Measurements from ENCODE around the gene PCMTD2.

The PCMTD2 gene

DNA sequence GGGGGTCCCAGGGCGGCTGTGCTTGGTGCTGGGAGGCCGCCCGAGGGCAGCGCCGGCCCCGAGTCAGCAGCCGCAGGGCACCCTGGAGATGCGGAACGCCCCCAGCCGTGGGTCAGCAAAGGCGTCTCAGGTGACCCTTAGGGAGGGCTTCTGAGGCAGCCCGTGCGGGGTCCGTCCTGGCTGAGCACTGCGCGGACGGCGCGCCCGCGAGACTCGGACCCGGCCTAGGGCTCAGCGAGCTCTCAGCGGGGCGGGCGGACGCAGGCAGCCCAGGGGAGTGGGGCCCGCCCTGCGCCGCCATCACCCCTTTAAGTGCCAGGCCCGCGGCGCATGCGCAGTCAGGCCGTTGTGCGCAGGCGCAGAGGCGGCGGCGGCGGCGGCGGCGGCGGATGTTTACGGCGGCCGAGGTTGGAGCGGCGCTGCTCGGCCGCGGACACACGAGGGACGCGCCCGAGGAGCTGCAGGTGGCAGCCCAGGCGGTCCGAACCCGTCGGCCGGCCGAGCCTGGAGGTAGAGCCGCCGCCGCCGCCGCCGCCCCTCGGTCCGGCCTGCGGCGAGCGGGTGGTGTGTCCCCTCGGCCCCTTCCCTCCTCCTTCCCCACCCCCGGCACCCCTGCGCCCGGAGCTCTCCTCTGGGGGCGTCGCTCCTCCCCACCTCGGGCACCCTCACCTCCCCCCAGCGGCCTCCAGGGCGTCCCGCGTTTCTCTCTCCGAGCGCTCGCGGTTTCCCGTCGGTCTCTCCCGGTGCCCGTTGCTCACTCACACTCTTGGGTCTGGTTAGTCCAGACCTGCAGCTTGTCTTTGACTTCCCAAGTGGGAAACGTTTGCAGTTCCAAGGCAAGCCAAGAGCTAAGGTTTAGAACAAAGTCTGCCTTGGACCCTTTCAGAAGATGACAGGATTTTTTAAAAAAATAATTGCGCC is at the start of gene PCMTD2:
Gene PCMTD2, plus strand, starts transcription at position 388 of the 921 bp plus-strand sequence. CDS start 4,218 bp downstream, outside the sequence.
- DNase-seq: peak; percentile 27 to 85 (median 65)

DNA sequence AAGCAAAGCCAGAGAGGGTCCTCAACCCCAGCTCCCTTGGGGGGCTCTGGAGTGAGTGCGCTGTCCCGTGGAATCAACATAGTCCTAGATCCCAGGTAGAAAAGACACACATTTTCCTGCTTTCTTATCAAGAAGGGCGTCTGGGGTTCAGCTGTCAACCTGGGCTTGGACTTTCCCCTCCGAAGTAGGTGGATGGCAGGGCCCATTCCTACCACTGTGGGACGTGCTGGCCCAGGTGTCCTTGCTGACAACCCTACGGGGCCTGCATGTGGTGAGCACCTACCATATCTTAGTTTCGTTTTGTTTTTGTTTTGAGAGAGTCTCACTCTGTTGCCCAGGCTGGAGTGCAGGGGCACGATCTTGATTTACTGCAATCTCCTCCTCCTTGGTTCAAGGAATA is 48.9 kb upstream of the PCMTD2 start:
- no peak for DNase-seq

DNA sequence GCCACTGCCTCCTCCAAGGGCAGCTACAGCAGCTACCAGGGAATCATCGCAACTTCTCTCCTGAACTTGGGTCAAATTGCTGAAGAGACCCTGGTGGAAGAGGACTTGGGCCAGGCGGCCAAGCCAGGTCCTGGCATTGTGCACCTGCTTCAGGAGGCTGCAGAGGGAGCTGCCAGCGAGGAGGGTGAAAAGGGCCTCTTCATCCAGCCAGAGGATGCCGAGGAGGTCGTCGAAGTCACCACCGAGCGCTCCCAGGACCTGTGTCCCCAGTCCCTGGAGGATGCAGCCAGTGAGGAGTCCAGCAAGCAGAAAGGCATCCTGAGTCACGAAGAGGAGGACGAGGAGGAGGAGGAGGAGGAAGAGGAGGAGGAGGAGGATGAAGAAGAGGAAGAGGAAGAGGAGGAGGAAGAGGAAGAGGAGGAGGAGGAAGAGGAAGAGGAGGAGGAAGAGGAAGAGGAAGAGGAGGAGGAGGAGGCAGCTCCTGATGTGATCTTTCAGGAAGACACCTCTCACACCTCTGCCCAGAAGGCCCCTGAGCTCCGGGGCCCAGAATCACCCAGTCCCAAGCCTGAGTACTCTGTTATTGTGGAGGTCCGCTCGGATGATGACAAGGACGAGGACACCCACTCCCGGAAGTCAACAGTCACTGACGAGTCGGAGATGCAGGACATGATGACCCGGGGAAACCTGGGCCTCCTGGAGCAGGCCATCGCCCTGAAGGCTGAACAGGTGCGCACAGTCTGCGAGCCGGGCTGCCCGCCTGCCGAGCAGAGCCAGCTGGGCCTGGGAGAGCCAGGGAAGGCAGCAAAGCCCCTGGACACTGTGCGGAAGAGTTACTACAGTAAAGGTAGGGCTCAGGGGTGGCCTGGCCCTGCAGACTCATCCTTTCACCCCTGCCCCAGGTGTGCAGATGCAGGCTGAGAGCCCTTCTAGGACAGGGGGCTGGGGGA is 47.6 kb upstream of the PCMTD2 start:
- DNase-seq: no peak

DNA sequence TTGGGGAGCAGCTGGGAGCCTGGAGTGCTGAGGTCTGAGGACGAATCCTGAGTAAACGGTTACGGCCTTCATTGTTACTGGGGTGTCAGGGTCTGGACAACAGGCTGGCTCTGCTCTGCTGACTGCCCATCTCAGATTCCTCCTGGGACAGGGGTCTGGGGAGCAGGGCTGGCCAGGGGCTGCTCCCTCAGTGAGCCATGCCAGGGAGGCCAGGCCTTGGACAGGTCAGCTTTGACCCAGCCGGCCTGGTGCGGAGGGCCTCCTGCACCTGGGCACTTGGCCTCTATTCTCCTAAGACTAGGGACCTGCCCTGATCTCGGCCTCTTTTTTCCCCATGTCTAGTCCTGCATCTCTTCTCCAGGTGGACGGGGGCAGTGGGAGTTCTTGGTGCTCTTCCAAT is 46.4 kb upstream of the PCMTD2 start:
- no peak for DNase-seq

DNA sequence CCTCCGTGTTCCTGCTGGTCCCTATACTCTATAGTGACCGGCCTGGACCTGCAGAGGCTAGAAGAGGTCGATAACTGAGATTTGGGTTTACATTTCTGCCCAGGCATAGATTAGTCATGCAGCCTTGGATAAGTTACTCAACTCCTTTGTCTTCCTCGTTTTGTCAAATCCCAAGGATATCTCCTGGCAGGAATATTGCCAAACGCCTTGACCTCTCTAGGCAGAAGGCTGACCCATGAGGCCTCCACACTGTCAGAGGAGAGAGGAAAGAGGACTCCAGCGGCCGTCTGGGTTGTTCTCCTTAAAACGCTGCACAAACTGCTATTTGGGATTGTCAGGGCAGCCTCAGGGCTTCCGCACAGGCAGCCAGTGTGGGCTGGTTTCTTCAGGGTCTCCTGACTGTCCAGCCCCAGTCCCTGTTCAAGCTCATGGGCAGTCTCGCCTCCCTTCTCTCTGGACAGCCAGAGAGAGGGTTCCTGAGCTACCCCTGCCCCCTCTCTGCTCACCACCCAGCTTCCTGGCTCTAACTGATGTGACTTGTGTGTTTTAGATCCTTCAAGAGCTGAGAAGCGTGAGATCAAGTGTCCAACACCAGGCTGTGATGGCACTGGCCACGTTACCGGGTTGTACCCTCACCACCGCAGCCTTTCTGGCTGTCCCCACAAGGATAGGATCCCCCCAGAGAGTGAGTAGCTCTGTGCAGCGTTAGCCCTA is 44.7 kb upstream of the PCMTD2 start:
- no peak for DNase-seq

DNA sequence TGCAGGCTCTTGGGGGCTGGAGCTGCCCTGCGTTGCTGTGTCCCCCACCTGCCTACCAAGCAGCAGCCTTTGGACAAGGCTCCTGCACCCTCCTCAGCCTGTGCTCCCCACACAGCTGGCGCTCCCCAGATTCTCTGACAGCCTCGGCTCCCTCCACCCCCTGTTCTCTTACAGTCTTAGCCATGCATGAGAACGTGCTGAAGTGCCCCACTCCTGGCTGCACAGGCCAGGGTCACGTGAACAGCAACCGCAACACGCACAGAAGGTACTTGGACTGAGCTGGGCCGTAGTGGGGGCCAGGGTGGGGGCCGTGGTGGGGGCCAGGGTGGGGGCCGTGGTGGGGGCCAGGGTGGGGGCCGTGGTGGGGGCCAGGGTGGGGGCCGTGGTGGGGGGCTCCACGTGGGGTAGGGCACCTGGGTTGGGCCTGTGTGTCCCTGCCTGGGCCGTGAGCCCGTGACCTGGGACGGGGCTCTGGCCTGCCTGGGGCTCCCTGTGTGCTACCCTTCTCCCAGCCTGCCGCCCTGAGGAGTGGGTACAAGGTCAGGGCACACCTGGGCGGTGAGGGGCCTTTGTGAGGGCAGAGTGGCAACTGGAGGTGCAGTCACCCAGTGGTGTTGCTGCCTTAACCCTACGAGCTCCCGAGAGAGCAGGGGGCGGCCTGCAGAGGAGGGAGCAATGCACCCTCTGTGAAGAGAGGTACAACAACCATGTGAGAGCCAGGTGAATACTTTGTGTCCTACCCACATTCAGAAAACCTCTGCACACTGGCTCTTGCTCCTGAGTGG is 43.5 kb upstream of the PCMTD2 start:
- DNase-seq: no peak

DNA sequence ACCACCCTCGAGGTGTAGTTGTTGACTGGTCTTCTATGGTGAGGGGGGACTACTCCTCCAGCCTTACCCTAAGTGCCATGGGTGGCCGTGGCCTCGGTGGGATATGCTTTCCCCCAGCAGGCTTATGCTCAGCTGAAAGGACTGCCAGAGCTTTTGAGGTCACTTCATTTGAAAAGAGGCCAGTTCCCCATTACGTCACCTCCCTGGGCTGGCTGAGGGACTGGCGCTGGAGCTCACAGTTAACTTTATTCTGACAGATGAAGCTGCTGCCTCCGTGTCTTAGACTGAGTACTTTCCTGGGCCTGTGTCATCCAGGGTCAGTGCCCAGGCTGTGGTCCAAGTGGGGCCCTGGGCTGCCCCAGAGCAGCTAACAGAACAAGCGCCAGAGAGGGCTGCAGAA is 42.8 kb upstream of the PCMTD2 start:
- DNase-seq: peak in 20 of 51 donors; percentile 5 to 59 (median 30)

DNA sequence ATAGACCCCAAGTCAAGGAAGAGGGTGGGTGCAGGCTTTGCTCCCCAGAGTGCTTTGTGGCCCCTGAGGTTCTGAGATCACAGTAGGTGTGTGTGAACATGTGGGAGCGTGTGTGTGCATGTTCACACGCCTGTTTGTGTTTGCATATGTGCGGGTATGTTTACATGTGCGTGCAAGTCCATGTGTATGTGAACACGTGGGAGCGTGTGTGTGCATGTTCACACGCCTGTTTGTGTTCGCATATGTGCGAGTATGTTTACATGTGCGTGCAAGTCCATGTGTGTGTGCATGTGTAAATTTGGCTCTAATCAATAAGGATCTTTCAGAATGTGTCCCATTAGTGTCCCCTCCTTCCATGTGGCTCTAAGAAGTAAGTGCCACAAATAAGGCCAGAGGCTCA is 41.4 kb upstream of the PCMTD2 start:
- no peak for DNase-seq

DNA sequence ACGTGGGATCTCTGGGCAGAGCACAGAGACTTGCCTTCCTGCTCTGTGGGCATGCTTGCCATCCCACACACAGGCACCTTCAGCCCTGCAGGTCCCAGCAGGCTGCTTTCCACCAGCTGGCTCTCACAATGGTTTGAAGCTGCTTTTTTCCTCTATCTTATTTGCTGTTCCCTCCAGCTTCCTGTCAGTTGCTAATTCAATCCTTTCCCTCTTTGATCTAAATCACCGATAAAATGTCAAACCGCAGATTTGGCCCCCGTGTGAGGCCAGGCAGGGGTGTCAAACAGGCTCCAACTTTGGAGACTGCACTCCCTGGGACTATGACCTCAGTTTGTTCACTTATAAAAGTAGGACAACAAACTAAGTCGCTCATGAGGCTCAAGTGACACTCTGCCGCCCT is 40.6 kb upstream of the PCMTD2 start:
- no peak for DNase-seq

DNA sequence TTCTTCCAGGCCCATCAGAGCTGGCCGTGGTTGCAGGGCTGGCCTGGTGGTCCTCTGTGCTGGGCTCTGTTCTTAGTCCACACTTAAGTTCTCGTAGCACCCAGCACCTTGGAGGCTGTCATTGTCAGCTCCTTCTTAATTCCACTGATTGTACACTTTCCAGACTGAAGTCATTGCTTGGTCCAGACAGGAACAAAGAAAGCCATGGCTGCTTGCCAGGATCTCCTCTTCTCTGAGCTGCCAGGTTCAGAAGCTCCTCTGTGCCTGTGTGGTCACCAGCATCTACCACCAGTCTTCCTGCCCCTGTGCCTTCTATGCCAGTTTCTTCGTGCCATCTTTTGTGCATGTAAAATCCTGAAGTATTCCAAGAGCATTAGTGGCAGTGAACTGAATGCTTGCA is 39.5 kb upstream of the PCMTD2 start:
- DNase-seq: peak in 1 of 51 donors; percentile 13

DNA sequence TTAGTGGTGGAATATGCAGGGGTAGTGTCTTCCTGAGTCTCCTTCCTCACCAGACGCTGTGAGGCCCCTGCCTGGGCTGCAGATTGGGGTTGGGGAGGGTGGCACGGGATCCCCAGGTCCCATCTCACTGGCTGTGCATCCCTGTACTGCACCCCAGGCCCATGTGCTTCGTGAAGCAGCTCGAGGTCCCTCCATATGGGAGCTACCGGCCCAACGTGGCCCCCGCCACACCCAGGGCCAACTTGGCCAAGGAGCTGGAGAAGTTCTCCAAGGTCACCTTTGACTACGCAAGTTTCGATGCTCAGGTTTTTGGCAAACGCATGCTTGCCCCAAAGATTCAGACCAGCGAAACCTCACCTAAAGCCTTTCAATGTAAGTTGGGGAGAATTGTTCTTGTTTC is 38.6 kb upstream of the PCMTD2 start:
- DNase-seq: no peak

DNA sequence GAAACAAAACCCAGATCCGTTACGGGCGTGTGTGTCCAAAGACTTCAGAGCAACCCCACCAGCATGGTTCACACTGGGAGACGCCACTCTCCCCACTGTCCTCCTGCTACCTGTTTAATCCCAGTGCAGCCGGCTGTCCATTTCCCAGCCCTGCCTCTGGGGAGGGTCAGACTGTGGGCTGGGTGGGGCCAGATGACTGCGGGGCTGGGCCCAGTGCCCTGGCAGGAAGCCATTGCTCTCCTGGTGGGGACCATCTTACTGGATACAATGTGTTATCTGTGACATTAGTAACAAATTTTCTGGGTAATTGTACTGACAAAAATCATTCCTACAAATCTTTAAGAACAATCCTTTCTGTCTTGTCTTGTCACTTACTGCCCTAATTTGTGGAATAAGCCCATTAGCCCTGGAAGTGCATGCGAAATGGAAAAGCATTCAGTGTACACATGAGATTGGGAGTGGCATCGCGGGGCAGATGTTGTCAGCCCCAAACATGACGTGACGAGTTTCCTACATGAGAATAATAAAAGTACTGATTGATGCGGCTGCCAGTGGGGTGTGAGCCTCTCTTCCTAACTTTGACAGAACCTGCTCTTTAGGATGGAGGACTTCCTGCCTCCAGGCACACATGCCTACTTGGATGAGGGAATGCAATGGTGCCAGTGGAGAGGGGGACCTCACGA is 37.9 kb upstream of the PCMTD2 start:
- DNase-seq: no peak

DNA sequence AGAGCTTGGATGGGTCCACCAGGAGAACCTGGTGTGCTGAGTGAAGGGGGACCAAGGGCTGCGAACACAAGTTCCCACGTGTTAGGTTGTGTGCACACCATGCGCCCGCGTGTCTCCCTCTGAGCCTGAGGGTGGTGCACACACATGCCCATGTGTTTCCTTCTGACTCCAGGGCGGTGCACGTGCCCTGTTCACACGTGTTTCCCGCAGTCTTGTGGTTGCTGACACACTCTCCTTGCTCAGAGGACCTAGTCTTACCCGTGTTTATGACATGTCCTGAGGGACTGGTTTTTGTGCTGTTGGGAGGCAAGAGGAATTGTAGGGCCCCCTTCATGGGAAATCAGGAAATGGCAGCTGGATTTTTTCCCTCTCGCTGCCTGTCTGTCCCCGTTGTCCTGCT is 36.3 kb upstream of the PCMTD2 start:
- DNase-seq: no peak

DNA sequence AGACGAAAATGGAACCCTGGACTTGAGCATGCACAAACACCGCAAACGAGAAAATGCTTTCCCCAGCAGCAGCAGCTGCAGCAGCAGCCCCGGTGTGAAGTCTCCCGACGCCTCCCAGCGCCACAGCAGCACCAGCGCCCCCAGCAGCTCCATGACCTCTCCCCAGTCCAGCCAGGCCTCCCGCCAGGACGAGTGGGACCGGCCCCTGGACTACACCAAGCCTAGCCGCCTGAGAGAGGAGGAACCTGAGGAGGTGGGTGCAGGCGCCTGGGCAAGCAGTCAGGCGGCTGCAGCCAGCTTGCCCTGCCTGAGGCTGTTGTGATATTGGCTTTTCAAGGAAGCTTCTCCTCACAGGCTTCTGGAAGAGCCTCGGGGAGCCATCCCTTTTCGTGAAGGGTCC is 35.8 kb upstream of the PCMTD2 start:
- no peak for DNase-seq

DNA sequence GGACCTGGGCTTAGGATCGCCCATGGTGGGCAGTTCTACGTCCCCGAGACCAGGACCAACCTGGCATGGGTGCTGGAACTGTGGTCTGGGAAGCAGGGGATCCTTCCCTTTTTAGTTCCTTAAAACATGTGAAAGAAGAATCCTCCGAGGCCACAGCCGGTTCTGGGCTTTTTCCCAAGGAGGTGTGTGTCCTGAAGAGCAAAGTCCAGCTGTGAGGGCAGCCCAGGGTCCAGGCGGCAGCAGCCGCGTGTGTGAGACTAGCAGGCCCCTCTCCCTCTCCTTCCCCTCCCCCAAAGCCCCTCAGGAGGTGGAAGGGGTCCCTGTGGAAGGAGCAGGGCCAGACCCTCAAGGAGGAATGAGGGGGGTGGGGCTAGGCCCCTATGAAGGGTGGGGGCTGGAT is 35.1 kb upstream of the PCMTD2 start:
- DNase-seq: no peak

DNA sequence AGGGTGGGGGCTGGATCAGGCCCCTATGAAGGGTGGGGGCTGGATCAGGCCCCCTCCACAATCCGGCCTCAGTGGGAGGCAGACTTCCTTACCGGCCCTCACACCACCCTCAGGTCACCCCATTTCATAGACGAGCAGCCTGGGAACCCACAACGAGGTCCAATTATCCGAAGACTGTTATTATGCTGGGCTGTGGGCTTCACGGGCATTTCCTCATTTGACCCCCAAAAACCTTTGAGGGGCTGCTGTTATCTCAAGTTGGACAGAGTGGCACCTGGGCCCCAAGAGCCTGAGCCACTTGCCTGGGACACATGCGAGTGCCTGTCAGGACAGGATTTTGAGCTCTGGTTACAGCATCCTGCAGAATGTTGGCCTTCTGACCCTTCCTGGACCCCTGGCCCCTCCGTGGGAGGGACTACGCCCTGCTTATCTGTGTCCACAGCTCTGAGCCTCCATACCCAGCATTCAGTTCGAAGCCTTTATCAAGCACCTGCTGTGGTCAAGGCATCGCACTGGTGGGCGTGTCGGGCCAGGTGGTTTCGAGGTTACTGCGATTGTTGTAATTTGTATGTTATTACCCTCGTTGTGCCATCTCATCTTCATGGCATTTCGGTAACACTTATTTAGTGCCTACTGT is 34.5 kb upstream of the PCMTD2 start:
- DNase-seq: no peak

DNA sequence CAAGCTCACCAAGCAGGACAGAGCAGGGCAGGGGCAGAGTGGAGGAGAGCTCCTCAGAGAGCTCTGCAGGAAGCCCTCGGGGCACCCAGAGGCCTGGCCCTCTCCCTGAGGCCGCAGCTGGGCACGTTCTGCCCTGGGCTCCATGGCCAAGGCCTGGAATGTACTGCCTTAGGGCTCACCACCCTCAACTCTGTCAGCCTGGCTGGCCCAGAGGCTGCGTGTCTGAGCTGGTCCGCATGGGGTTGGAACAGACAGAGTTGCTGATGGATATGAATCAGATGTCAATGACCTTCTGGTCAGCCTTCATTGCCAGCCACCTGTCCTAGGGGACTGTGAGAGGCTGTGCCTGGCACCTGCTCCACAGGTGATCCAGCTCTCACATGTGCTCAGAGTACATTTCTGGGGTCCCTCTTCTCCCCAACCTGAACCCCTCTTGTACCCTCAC is 33.2 kb upstream of the PCMTD2 start:
- DNase-seq: no peak

DNA sequence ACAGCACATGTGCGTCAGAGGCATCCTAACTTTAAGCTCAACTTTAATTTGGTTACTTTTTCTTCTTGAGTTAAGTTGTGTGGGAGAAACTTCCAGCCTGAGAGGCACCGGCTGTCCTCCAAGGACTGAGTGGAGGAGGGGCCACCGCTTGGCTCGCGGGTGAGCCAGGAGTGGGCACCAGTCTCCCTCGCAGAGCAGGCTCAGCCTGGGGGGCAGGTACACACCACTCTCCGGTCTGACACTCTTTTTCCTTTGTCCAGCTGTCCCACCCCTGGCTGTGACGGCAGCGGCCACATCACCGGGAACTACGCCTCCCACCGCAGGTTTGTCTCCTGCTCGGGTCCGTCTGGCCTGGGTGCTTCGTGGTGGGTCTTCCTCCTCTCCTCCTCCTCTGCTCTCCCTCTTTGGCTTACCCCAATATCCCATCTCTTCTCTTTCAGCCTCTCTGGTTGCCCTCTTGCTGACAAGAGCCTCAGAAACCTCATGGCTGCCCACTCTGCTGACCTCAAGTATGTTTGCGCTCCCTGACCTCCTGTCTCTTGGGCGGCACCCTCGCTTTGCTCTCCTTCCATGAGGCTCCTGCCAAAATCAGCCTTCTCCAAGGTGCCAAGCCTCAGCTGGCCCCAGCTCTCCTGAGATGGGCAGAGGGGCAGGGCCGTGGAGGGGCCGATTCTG is 32.6 kb upstream of the PCMTD2 start:
- DNase-seq: peak in 7 of 51 donors; percentile 4 to 38 (median 17)

DNA sequence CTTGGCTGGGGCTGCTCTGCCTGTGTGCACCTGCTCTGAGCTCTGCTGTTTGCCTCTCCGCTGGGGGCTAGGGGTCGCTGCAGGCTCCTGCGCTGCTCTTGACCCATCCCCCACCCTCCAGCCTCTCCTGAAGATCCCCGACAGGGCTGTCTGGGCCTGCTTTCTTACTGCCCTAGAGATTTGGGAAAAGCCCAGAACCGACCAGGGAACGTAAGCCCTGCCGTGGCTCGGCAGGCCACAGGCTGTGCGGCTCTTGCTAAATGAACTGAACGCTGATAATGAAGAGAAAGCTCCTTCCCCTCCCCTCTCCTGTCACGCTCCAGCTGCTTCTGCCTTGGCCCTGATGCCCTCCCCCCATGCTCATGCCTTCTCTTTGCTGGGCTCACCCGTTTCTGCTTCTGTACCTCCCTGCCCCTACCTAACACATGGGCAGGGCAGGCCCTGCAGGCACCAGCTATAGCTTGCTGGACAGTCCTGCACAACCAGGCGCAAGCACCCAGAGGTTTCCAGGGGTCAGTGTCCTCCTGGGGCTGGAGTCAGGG is 32.0 kb upstream of the PCMTD2 start:
- DNase-seq: peak in 21 of 51 donors; percentile 7 to 42 (median 28)
